NCI-H345 treated with DMSO at 0.1 percent for 48 hours (cell line): ENCODE results near the gene IPO13.

Experiments
- DNase-seq: peaks from one replicate; lab custom pipeline; 2025; ENCODE audit not compliant: unreplicated experiment; lab: John Stamatoyannopoulos, UW

IPO13 gene

DNA sequence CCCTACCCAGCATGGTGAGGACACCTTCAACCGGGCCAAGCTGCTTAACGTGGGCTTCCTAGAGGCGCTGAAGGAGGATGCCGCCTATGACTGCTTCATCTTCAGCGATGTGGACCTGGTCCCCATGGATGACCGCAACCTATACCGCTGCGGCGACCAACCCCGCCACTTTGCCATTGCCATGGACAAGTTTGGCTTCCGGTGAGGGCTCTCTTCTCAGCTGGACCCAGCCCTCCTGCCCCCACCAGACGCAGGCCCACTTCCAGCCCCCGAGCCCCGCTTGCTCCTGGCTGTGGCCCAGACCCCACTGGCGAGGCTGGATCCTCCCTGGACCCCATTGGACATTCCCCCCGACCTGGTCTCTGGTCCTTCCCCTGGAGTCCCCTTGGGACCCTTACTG, 38.1 kb downstream of the IPO13 start:
- no peak for DNase-seq

DNA sequence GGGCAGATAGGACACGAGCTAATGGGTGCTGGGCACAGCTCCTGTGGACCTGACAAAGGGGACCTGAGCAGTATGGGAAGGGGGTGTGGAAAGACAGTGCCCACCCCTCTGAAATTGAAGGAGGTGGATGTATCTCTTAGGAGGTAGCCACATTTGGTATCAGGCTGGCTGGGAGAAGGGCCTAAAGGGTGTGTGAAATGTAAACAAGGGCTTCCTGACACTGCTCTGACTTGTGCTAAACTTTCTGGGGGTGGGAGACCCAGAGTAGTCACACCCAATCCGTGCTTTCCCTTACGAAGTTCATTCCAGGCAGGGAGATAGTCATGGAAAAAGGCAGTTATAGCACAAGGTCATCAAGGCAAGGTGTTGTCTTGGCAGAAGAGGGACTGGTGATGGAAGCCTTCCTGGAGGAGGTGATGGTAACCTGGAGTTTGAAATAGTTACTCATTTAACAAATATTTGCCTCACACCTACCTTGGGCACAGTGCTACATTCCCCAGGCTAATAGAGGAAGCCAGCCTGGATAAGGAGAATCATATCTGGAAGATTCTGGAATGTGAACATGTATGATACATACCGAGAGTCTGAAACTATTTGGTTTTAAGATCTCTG, 39.3 kb downstream of the IPO13 start:
- no peak for DNase-seq

DNA sequence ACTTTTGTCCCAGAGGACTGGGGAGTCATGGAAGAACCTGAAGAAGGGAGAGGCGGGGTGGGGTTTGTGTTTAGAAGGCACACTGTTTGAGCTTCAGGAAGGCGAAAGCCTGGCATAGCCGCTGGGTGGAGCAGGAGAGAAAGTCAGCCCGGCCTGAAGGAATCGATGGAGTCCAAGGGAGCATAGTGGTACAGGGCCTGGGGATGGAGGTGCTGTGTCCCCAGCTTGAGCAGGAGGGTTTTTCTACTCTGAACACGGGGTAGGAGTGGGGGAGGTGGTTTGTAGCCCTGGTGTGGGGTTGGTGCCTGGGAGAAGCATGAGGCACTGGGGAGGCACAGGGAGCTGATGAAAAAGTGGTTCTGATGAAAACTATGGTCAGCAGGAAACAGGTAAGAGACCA, 40.0 kb downstream of the IPO13 start:
- DNase-seq: no peak

DNA sequence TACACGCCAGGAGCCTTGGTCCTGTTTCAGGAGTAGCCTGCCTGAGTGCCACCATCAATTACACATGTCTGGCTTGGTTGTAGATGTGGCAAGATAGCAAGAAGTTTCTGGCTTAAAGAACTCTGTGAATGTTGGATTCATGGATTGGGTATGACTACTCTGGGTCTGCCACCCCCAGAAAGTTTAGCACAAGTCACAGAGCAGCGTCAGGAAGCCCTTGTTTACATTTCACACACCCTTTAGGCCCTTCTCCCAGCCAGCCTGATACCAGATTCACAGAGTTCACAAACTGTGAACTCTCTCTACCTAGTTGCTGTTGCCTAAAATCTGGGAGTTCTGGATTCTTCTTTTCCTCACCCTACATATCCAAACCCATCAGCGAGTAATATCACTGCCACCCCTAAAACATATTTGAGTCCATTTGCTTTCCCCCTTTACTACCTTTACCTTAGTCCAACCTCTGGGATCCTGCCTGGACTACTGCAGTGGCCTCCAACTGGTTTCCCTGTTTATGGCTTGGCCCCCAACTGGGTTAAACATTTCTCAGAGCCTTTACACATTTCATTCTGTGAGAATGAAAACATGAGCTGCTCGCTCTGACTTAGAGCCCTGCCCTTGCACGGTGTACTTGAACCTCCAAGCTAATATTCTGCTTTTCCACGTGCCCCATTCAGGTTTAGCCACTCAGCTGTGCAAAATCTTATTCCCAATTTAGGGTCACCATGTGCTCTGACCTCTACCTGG, 40.6 kb downstream of the IPO13 start:
- DNase-seq: no peak

DNA sequence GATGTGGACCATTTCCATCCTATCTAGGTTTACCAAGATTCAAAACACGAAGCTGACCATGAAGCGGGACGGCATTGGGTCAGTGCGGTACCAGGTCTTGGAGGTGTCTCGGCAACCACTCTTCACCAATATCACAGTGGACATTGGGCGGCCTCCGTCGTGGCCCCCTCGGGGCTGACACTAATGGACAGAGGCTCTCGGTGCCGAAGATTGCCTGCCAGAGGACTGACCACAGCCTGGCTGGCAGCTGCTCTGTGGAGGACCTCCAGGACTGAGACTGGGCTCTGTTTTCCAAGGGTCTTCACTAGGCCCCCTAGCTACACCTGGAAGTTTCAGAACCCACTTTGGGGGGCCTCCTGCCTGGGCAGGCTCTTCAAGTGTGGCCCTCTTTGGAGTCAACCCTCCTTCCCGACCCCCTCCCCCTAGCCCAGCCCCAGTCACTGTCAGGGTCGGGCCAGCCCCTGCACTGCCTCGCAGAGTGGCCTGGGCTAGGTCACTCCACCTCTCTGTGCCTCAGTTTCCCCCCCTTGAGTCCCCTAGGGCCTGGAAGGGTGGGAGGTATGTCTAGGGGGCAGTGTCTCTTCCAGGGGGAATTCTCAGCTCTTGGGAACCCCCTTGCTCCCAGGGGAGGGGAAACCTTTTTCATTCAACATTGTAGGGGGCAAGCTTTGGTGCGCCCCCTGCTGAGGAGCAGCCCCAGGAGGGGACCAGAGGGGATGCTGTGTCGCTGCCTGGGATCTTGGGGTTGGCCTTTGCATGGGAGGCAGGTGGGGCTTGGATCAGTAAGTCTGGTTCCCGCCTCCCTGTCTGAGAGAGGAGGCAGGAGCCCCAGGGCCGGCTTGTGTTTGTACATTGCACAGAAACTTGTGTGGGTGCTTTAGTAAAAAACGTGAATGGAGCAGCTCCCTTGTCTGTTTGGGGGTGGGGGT, 43.8 kb downstream of the IPO13 start:
- DNase-seq: no peak

DNA sequence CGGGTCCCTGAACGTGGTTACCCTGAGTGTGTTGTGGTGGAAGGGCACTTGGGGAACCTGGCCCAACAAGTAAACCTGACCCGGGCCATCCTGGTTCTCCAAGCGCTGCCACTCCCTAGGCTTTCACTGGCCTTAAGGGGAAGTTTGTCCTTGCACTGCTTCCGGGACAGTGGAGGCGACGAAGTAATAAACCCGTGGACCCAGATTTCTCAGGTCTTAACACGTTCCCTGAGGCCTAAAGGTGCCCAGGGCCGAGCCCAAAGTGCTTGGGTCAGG, 44.4 kb downstream of the IPO13 start:
- DNase-seq: peak; percentile 52

DNA sequence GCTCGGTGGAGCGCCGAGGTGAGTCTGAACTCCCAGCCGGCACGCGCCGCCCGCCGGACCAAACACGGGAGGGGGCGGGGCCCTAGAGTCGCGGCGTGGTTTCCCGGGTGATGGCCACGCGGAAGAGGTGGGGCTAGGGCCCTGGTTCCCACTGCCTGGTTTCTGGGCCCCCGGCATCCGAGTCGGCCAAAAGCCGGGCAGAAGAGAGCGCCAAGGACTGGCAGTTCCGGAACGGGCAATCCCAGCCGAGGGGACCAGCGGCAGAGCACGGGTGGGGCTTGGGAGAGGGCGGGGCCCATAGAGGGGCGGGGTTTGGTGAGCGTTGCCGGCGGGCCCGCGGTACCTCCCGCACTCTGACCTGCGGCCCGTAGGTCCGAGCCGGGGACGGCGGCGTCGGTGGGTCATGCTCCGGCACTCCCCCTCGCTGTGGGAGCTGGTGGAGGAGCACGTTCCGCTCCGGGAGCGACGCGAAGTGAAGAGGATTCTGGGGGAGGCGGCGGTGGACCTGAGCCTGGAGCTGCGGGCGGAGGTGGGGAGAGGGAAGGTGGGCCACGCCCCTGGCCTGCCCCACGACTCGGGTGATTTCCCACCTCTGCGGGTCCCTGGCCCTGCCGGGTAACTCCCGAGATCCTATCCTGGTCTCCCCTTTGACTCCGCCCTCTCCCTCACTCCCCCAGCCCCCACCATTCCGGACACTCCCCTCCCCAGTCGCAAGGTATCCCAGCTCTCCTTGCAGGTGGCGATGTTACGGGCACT, 44.9 kb downstream of the IPO13 start, which contains the start of gene CCDC24:
TSS of gene CCDC24 (plus strand) at position 124 of the 756 bp plus-strand sequence. CDS start at position 404, 280 bp downstream.
- DNase-seq: peak; percentile 58

DNA sequence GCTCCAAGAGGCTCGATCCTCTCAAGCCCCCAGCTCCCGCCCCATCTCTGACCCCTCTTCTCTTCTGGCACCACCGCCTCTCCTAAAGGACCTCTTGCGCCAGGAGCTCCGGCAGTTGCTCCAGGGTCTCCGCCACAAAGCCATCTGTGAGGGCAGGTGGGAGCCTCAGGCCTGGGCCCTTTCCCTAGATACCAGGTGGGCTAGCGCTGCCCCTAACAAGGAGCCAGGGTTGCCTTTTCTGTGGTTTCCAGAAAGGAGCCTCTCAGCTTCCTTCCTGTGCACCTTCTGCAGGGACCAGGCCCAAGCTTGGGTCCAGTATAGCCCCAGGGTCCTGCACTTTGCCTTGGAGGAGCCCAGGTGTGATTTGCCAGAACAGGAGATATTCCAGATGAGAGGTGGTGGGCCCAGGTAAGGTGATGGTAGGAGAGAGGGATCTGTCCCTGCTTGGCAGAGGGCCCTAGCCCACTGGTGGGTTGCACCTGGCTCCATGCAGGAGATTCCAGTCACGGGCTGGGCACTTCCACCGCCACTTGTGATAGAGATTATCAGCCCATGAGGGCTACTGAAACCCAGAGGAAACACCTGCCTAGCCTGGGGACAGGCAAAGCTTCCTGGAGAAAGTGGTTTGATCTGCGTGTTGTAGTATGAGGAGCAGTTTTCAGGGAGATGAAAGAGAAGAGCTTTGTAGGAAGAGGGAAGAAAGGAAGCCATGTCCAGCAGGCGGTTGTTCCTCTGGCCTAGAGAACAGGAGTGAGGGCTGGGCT, 45.7 kb downstream of the IPO13 start:
- no peak for DNase-seq

DNA sequence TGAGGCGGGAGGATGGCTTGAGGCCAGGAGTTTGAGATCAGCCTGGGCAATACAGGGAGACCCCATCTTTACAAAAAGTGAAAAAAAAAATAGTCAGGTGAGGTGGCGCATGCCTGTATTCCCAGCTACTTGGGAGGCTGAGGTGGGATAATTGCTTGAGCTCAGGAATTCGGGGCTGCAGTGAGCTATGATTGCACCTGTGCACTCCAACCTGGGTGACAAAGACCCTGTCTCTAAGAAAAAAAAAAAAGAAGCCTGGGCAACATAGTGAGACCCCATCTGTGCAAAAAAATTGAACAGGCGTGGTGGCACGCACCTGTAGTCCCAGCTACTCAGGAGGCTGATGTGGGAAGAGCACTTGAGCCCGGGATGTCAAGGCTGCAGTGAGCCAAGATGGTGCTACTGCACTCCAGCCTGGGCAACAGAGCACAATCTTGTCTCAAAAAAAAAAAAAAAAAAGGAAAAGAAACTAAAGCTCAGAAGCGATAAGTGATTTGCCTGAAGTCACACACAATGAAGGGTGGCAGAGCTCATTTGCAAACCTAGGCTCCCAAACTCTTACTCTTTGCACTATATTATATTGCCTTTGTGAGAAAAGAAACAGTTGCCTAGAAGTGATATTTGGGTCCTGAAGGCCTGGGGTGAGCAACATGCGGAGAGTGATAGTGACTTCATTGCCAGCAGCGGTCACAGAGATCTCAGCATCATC, 46.6 kb downstream of the IPO13 start:
- DNase-seq: no peak

DNA sequence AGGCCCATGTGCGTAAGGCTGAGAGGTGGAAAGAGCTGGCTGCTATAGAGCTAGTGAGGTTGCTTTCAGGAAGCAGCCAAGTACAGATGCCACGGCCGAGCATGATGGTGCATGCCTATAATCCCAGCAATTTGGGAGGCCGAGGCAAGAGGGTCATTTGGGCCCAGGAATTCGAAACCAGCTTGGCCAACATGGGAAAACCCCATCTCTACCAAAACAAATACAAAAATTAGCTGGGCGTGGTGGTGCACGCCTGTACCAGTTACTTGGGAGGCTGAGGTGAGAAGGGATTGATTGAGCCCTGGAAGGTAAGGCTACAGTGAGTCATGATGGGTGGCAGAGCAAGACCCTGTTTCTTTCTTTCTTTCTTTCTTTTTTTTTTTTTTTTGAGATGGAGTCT, 47.3 kb downstream of the IPO13 start:
- no peak for DNase-seq

DNA sequence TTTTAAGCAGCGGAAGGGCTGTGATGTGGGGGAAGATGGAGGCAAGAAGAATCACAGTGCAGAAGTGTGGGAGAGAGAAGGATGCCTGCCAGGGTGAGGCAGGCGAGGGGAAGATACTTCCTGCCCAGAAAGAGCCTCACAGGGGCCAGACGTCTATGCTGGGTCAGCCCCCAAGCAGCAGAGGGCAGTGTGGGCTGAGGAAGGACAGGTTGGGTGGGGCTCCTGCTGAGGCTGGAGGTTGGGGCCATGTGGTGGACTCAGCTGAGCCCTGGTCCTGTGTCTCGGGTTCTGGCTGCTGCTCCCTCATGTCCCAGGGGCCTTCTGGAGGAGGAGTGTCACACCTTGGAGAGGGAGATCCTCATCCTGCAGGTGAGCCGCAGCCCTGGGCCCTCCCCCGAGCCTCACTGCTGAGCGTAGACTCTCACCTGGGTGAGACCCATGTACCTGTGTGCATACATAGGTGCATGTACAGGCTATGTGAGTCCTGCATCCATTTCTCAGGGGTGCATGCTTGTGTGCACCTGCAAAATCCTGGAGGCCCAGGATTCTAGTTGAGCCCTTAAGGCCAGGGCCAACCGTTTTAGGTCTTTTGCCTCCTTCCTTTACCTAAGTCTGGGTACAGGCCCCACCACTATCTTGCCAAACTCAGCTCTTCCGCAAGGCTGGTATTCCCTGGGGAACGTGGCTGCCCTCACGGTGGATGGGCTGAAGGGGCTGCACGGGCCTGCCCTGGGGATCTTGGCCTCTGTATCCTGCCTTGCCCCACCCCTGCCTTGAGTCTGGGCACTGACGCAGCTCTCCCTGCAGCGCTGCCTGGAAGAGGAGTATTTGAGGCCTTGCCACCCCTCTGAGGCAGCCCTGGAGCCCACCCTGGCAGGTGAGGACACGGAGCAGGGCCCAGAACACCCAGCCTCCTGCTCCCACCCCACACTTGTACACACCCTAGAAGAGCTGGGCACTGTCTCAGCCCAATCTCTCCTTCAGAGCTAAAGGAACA, 48.3 kb downstream of the IPO13 start:
- no peak for DNase-seq

DNA sequence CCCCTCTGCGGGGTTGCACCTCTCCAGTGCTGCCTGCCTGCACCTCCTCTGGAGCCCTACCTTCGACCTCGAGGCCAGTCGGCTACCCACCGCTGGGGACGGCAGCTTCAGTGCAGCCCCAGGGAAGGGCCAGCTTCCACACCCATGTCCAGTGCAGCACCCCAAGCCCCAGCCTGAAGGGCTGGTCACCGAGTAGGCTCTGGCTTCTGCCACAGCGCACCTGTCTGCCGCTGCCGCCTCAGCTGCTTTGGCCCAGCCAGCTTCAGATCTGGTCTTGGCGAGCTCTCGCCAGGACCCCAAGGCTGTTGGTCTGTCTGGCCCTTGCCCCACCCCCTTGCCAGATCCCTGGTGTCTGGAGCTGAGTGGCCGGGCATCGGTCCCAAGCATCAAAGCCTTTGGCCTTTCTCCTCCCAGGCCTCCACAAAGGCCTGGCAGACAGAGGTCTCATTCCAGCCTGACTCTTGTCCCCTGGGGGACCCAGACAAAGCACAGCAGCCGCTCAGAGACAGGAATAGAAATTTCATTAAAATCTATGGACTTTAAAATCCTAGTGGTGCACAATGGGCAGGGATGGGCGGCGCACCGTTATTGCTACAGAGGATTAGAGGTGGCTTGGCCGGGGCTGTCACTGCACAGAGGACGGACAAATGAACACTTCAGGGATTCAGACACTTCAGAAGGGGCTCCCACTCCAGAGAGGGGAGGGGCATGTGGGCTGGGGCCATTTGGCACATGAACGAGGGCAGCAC, 49.4 kb downstream of the IPO13 start:
- DNase-seq: no peak

DNA sequence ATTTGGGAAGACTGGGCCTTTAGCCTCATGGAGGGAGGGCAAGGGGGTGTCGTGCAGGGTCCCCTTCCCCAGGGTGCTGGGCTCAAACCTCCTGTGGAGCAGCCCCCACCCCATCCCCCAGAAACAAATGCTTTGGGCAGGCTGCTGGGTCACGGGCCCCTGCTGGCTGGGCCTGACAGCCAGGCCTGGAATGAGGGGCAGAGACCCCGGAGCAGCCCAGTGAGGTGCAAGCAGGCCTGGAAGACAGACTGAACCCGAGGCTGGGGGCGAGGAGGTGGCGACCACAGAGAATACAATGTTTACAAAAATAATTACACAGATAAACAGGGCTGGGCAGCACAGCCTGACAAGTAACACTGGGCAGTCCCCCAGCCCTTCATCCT, 50.0 kb downstream of the IPO13 start:
- DNase-seq: no peak

DNA sequence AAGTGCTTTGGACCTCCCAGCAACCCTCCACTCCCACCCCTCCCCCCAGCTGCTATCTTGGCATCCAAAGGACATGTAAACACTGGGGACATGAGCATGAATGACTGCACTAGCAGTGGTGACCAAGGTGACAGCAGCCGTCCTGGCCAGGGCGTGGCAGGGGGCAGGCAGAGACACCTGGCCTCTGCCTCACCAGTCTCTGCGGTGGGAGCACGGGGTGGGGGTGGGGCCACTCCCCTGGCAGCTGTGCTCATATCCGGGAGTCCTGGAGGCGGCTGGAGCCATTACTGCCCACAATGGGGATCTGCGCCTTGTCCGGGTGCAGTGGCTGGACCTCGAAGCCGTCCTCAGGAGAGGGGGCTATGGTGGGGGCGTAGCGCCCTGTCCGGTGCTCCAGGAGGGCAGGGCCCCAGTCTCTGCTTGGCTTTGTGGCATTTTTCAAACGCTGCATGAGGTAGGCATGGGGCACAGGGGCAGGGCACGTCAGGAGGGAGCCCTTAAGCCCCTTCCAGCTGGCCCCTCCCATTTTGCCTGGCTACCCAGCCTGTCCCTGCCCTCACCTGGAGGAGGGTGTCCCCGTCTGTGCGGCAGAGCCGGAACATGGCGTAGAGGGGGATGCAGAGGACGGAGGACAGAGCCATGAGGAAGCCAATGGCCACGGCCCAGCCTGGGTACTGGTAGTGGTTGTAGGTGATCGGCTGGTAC, 50.7 kb downstream of the IPO13 start:
- DNase-seq: no peak

DNA sequence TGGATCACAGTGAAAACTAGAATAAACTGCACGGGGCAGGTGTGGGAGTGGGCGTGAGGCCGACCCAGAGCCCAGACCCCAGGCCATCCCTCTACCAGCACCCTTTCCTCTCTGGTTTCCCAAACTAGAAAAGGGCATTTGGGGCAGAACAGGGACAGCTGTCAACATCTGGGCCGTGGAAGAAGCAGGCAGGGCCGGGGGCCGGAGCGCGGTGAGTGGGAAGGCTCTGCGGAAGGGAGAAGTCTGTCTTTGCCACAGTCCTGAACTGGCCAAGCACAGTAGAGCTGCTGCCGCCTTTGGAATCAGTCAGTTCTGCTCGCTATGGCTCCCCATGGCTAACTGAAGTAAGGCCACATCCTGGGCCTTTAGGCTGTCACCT, 51.2 kb downstream of the IPO13 start:
- no peak for DNase-seq

DNA sequence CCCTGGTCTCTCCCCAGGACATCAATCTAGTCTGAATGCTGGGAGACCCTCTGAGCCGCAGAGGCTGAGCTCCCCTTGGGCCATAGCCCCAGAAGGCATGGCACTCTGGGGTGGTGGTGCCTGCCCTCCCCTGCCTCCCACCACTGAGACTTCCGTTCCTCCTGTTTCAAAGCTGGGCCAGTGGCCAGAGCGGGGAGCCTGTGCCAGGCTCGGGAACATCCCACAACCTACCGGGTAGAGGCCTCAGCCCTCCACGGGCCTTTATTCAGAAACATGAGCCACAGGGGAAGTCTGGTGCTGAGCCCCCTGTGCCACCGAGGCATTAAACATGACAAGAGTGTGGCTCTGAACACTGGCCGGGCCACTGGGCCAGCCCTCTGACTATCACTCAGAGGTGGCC, 52.7 kb downstream of the IPO13 start:
- no peak for DNase-seq

DNA sequence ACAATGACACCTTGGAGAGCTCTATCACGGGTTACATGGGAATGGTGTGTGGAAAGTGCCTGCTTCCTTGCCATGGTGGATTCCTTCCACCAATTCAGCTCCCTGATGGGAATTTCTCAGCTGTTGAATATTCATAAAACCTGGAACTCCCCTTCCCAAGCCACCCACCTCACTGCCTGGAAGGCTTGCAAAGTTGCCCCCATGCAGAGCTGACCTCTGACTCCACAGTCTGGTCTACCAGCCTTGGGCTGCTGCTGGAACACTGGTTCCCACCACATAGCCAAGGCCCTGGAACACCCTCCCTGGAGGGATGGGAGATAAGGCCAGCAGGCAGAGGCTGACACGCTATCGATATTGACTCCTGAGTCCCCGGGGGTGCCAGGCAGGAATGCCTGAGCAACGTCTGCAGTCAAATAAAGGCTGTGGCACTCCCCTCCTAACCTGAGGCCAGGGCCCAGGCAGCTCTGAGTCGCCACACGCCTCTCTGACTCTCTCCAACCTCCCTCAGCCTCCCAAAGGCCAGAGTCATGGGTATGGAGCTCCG, 53.4 kb downstream of the IPO13 start:
- no peak for DNase-seq
